ENCODE measurements around the gene SLF2. TPM values are rescaled to one million over a fixed set of nuclear protein-coding genes. Genes with fewer than 3 reads are reported as not detected.

Gene SLF2
- total and polyA plus RNA-seq, 4 donors: 5.6 to 38.3 (median 16.7) TPM

- DNase-seq (no peak), ATAC-seq (ENCODE audit: low FRiP score) (no peak)
- no peak overlapping the region for H3K4me3 ChIP-seq (ENCODE audit: low read length in 2 of 2)
- H3K9me3 ChIP-seq (ENCODE audit: control insufficient read depth, low read length): no peaks in the 10 kb centered on the region
- no peaks in the 10 kb centered on the region for H3K36me3 ChIP-seq (ENCODE audit: control insufficient read depth in 1 of 2, insufficient read depth in 2 of 2, low read length in 1 of 2)
- WGBS, 2 donors: 88 to 92% methylated on average over 8 of the region's 8 CpGs
- intact Hi-C loops (cut with DNase I): no loop called here
- H3K4me1 ChIP-seq (ENCODE audit: control insufficient read depth in 1 of 2, insufficient read depth in 2 of 2, low read length in 2 of 2): no peaks in the 10 kb centered on the region
- H3K27ac ChIP-seq (ENCODE audit: low read depth in 1 of 2, low read length in 2 of 2): no peak overlapping the region
- H3K27me3 ChIP-seq (ENCODE audit: control insufficient read depth in 1 of 2, insufficient read depth in 2 of 2, low read length in 1 of 2): no peaks in the 10 kb centered on the region
Observed at GRCh38 chr10:100867261-100867963, 45.4 kb upstream of the SLF2 start.

- 80 to 84% methylated on average over 3 of the region's 3 CpGs for WGBS, 2 donors
- no peaks in the 10 kb centered on the region for H3K27me3 ChIP-seq (ENCODE audit: control insufficient read depth in 1 of 2, insufficient read depth in 2 of 2, low read length in 1 of 2)
- ATAC-seq (ENCODE audit: low FRiP score): no peak
Observed at GRCh38 chr10:100868382-100868781, 44.4 kb upstream of the SLF2 start.

GRCh38 chr10:100869399-100869798 is 43.4 kb upstream of the SLF2 start:
- ATAC-seq (ENCODE audit: low FRiP score): no peak
- Histone ChIP-seq H3K36me3 (ENCODE audit: control insufficient read depth in 1 of 2, insufficient read depth in 2 of 2, low read length in 1 of 2) (no peaks in the 10 kb centered on the region), H3K4me1 (ENCODE audit: control insufficient read depth in 1 of 2, insufficient read depth in 2 of 2, low read length in 2 of 2) (no peaks in the 10 kb centered on the region), H3K4me3 (ENCODE audit: low read length in 2 of 2) (no peak overlapping the region), H3K9me3 (ENCODE audit: control insufficient read depth, low read length) (no peaks in the 10 kb centered on the region), H3K27ac (ENCODE audit: low read depth in 1 of 2, low read length in 2 of 2) (no peak overlapping the region), H3K27me3 (ENCODE audit: control insufficient read depth in 1 of 2, insufficient read depth in 2 of 2, low read length in 1 of 2) (no peaks in the 10 kb centered on the region)
- WGBS, 2 donors: 84 to 89% methylated on average over 4 of the region's 4 CpGs
- intact Hi-C loops (cut with DNase I): no loop called here
- DNase-seq: peak in 1 of 2 donors; percentile 55

More at GRCh38 chr10:100868382-100868781, 44.4 kb upstream of the SLF2 start:
- H3K9me3 ChIP-seq (ENCODE audit: control insufficient read depth, low read length): no peaks in the 10 kb centered on the region
- H3K4me1 ChIP-seq (ENCODE audit: control insufficient read depth in 1 of 2, insufficient read depth in 2 of 2, low read length in 2 of 2): no peaks in the 10 kb centered on the region
- no peaks in the 10 kb centered on the region for H3K36me3 ChIP-seq (ENCODE audit: control insufficient read depth in 1 of 2, insufficient read depth in 2 of 2, low read length in 1 of 2)
- no peak overlapping the region for H3K27ac ChIP-seq (ENCODE audit: low read depth in 1 of 2, low read length in 2 of 2)
- no peak for DNase-seq
- intact Hi-C loops (cut with DNase I): no loop called here
- no peak overlapping the region for H3K4me3 ChIP-seq (ENCODE audit: low read length in 2 of 2)

DNA sequence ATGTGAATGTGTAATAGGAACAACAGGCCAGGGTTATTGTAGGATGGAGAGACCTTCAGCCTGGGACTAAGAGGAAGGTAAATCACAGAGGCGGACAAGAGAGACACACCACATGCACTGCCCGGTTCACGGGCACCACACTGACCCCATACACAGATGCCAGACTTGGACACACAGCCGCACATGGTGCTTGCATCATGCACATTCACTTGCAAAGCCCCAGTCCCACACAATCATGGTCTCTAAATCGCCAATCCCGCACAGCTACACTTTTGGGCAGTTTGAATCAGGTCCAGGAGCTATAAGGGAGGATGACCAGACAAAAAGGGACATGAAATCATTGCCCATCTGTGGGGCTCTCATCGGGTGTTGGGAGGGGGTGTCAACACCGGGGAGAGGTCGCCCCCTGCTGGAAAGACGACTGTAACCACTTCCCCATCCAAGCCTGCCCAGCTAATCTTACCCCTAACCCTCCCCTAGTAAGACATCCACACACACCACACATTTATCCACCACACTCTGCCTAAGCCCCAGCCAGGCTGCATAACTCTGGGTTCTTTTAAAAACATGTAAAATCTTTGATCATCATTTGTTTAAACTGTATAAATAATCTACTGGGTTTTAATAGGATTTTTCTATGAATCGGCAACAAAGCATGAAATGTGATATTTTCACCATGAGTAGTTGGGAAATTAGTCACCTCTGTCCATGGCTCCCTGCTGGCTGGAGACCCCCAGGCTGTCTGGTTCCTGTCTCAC is 40.5 kb upstream of the SLF2 start:
- no peaks in the 10 kb centered on the region for H3K4me1 ChIP-seq (ENCODE audit: control insufficient read depth in 1 of 2, insufficient read depth in 2 of 2, low read length in 2 of 2)
- no peaks in the 10 kb centered on the region for H3K36me3 ChIP-seq (ENCODE audit: control insufficient read depth in 1 of 2, insufficient read depth in 2 of 2, low read length in 1 of 2)
- H3K9me3 ChIP-seq (ENCODE audit: control insufficient read depth, low read length): no peaks in the 10 kb centered on the region
- no peak for ATAC-seq (ENCODE audit: low FRiP score)
- no peak overlapping the region for H3K4me3 ChIP-seq (ENCODE audit: low read length in 2 of 2)
- DNase-seq: peak in 1 of 2 donors; percentile 49
- no peak overlapping the region for H3K27ac ChIP-seq (ENCODE audit: low read depth in 1 of 2, low read length in 2 of 2)
- 57 to 60% methylated on average over 11 of the region's 11 CpGs for WGBS, 2 donors
- H3K27me3 ChIP-seq (ENCODE audit: control insufficient read depth in 1 of 2, insufficient read depth in 2 of 2, low read length in 1 of 2): no peaks in the 10 kb centered on the region
- intact Hi-C loops (cut with DNase I): loop anchor here in 1 of 2 donors (10.0 kb wide), 1 partner anchor 307 kb away; no protein-coding TSS in a partner anchor

GRCh38 chr10:100873146-100873826 is 39.5 kb upstream of the SLF2 start:
- intact Hi-C loops (cut with DNase I): loop anchor here in 1 of 2 donors (10.0 kb wide), 1 partner anchor 308 kb away; no protein-coding TSS in a partner anchor
- ATAC-seq (ENCODE audit: low FRiP score): no peak
- Histone ChIP-seq H3K4me1 (ENCODE audit: control insufficient read depth in 1 of 2, insufficient read depth in 2 of 2, low read length in 2 of 2) (no peaks in the 10 kb centered on the region), H3K27ac (ENCODE audit: low read depth in 1 of 2, low read length in 2 of 2) (no peak overlapping the region), H3K9me3 (ENCODE audit: control insufficient read depth, low read length) (no peaks in the 10 kb centered on the region), H3K27me3 (ENCODE audit: control insufficient read depth in 1 of 2, insufficient read depth in 2 of 2, low read length in 1 of 2) (no peaks in the 10 kb centered on the region), H3K36me3 (ENCODE audit: control insufficient read depth in 1 of 2, insufficient read depth in 2 of 2, low read length in 1 of 2) (no peaks in the 10 kb centered on the region), H3K4me3 (ENCODE audit: low read length in 2 of 2) (no peak overlapping the region)
- WGBS, 2 donors: 79 to 81% methylated on average over 7 of the region's 7 CpGs
- peak in 1 of 2 donors; percentile 44 for DNase-seq

- H3K9me3 ChIP-seq (ENCODE audit: control insufficient read depth, low read length): no peaks in the 10 kb centered on the region
- DNase-seq: peak; percentile 15 to 43
- 58 to 64% methylated on average over 14 of the region's 14 CpGs for WGBS, 2 donors
Observed at GRCh38 chr10:100873827-100874326, 38.9 kb upstream of the SLF2 start.

DNA sequence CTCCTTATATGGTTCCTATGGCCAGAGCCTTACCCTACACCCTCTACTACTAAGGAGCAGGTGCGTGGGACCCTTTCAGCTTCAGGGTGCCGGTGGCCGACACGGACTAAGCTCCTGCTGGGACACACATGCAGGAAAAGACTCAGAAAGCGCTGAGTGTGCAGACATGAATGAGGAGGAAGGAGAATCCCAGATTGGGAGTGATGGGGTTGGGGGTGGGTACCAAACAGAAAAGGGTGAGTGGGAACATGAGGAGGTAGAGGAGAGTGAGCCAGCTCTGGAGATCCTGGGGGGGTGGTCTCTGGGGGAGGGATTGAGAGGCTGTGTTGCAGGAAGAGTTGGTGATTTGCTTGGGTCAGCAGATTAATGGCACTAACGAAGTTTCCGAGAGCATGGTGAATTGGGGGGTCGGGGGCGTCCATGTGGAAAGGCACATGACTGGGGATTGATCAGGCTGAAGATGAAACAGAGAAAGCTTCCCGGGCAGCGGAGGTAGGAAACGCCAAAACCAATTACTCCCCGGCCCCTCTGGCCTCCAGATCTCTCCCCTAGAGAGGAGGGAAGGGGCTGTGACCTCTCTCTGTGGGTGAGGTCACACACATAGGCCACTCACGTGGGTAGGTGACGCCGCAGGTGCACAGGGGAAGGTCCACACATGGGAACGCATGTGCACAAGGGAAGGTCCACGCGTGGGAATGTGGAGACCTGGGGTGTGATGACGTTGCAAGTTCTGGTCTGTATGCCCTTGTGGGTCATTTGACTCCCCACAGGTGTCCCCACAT is 37.9 kb upstream of the SLF2 start:
- no peak for ATAC-seq (ENCODE audit: low FRiP score)
- Histone ChIP-seq H3K4me1 (ENCODE audit: control insufficient read depth in 1 of 2, insufficient read depth in 2 of 2, low read length in 2 of 2) (no peaks in the 10 kb centered on the region), H3K36me3 (ENCODE audit: control insufficient read depth in 1 of 2, insufficient read depth in 2 of 2, low read length in 1 of 2) (no peaks in the 10 kb centered on the region), H3K4me3 (ENCODE audit: low read length in 2 of 2) (no peak overlapping the region), H3K27ac (ENCODE audit: low read depth in 1 of 2, low read length in 2 of 2) (no peak overlapping the region), H3K27me3 (ENCODE audit: control insufficient read depth in 1 of 2, insufficient read depth in 2 of 2, low read length in 1 of 2) (no peaks in the 10 kb centered on the region), H3K9me3 (ENCODE audit: control insufficient read depth, low read length) (no peaks in the 10 kb centered on the region)
- DNase-seq: peak; percentile 11 to 49
- WGBS, 2 donors: 70 to 74% methylated on average over 20 of the region's 20 CpGs
- intact Hi-C loops (cut with DNase I): loop anchor here in 1 of 2 donors (10.0 kb wide), 1 partner anchor 310 kb away; no protein-coding TSS in a partner anchor

More at GRCh38 chr10:100873827-100874326, 38.9 kb upstream of the SLF2 start:
- Histone ChIP-seq H3K36me3 (ENCODE audit: control insufficient read depth in 1 of 2, insufficient read depth in 2 of 2, low read length in 1 of 2) (no peaks in the 10 kb centered on the region), H3K4me1 (ENCODE audit: control insufficient read depth in 1 of 2, insufficient read depth in 2 of 2, low read length in 2 of 2) (no peaks in the 10 kb centered on the region), H3K27ac (ENCODE audit: low read depth in 1 of 2, low read length in 2 of 2) (no peak overlapping the region), H3K27me3 (ENCODE audit: control insufficient read depth in 1 of 2, insufficient read depth in 2 of 2, low read length in 1 of 2) (no peaks in the 10 kb centered on the region), H3K4me3 (ENCODE audit: low read length in 2 of 2) (no peak overlapping the region)
- no peak for ATAC-seq (ENCODE audit: low FRiP score)
- intact Hi-C loops (cut with DNase I): loop anchor here in 1 of 2 donors (10.0 kb wide), 1 partner anchor 309 kb away; no protein-coding TSS in a partner anchor

Measured in aorta (tissue), 5 donors.